ENCODE measurements around the gene EBF3. TPM values are rescaled to one million over a fixed set of nuclear protein-coding genes. Genes with fewer than 3 reads are reported as not detected.

Gene EBF3
- total and polyA plus RNA-seq, 4 experiments from 2014 or later, result not detected

DNA sequence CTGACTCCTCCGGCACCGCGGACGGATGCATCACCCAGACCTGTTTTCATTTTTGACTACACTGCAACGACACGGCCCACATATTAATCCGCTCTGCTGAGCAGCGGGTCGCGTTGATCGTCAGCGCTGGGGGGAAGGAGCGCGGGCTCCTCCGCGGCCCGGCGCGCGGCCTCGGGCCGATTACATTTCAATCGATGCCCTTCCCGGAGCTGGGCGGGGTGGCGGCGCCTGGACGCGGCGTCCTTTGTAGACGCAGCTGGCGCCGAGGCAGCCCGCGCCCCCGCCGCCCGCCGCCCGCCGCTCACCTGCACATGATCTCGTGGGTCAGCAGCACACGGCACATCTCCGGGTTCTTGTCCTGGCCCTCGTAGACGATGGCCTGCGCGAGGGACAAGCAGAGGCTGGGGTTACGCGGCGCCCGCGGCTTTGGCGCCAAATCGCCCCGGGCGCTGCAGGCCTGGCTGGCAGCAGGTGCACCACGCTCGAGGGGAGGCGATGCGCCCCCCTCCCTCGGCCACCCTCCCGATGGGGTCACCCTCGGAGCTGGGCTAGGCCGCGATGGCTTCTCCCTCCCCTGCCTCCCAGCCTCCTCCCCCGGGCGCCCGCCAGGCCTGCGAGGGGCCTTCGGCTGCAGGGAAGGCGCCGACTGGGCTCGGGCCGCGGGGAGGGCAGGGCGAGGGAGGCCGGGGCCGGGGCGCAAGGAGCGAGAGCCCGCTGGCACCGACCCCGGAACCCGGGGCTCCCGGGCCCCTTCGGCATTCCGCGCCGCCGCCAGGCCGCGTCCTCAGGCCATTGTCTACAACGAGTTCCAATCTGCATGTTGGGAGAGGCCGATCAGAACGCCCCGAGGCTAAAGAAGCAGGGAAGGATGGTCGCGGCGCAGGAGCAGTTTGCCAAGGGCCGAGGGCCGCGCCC is 5.2 kb downstream of the EBF3 start:
- no peak for DNase-seq
- intact Hi-C loops (cut with micrococcal nuclease), result no loop called here
- CTCF ChIA-PET (ENCODE audit: partially characterized antibody), result no interaction called here
- Histone ChIP-seq H3K36me3 (ENCODE audit: insufficient read depth, low read length) (no peaks in the 10 kb centered on the region), H3K27me3 (ENCODE audit: insufficient read depth, low read length) (peaks cover 49% of the 10 kb centered on the region), H3K27ac (ENCODE audit: low read depth, low read length) (no peak overlapping the region), H3K4me1 (ENCODE audit: insufficient read depth, low read length) (peaks cover 13% of the 10 kb centered on the region), H3K9me3 (ENCODE audit: control insufficient read depth in 1 of 2, low read length in 2 of 2) (no peaks in the 10 kb centered on the region), H3K4me3 (ENCODE audit: low read length in 2 of 2) (no peak overlapping the region)
- Mint-ChIP-seq H3K27ac (peak overlapping the region in 3 of 7 donors; percentile 29 to 80 (median 31)), H3K36me3 (no peaks in the 10 kb centered on the region), H3K4me1 (peaks cover 13 to 38% (median 25%) of the 10 kb centered on the region in 4 donors), H3K4me3 (peak overlapping the region; percentile 33 to 80 (median 72)), H3K9me3 (peaks cover 0 to 30% (median 14%) of the 10 kb centered on the region in 8 donors), H3K27me3 (peaks cover 54 to 60% of the 10 kb centered on the region in 2 donors)
- POLR2A ChIA-PET (ENCODE audit: partially characterized antibody), result no interaction called here

DNA sequence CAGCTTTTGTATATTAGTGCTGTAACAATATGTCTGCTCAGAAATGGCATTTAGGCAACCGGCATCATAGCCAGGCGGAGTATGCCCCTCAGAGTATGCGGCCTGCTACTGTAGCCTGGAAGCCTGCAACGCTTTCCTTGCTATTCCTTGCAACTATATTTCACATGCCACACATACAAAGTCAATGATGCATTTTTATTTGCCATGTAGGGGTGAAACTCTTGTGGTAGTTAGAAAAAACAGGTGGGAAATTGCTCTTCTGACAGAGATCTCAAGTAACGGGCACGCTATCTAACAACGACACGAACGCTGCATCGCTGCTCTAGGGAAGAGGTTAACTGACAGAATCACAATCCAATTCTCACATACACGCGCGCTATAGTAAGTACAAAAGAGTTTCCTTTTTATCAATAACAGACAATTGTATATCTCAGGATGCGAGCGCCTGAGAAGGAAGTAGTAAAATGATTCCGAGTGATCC is 5.9 kb downstream of the EBF3 start:
- H3K9me3 ChIP-seq (ENCODE audit: control insufficient read depth in 1 of 2, low read length in 2 of 2), result no peaks in the 10 kb centered on the region
- Mint-ChIP-seq H3K36me3 (no peaks in the 10 kb centered on the region), H3K4me3 (peak overlapping the region; percentile 33 to 80 (median 72)), H3K27me3 (peaks cover 54 to 60% of the 10 kb centered on the region in 2 donors), H3K4me1 (peaks cover 12 to 36% (median 23%) of the 10 kb centered on the region in 4 donors), H3K27ac (peak overlapping the region in 3 of 7 donors; percentile 29 to 80 (median 31)), H3K9me3 (peaks cover 0 to 30% (median 14%) of the 10 kb centered on the region in 8 donors)
- intact Hi-C loops (cut with micrococcal nuclease), result no loop called here
- peaks cover 48% of the 10 kb centered on the region for H3K27me3 ChIP-seq (ENCODE audit: insufficient read depth, low read length)
- CTCF ChIA-PET (ENCODE audit: partially characterized antibody), result no interaction called here
- no peak overlapping the region for H3K27ac ChIP-seq (ENCODE audit: low read depth, low read length)
- H3K4me1 ChIP-seq (ENCODE audit: insufficient read depth, low read length), result peaks cover 12% of the 10 kb centered on the region
- no peak overlapping the region for H3K4me3 ChIP-seq (ENCODE audit: low read length in 2 of 2)
- no peak for DNase-seq
- no peaks in the 10 kb centered on the region for H3K36me3 ChIP-seq (ENCODE audit: insufficient read depth, low read length)
- POLR2A ChIA-PET (ENCODE audit: partially characterized antibody), result no interaction called here

DNA sequence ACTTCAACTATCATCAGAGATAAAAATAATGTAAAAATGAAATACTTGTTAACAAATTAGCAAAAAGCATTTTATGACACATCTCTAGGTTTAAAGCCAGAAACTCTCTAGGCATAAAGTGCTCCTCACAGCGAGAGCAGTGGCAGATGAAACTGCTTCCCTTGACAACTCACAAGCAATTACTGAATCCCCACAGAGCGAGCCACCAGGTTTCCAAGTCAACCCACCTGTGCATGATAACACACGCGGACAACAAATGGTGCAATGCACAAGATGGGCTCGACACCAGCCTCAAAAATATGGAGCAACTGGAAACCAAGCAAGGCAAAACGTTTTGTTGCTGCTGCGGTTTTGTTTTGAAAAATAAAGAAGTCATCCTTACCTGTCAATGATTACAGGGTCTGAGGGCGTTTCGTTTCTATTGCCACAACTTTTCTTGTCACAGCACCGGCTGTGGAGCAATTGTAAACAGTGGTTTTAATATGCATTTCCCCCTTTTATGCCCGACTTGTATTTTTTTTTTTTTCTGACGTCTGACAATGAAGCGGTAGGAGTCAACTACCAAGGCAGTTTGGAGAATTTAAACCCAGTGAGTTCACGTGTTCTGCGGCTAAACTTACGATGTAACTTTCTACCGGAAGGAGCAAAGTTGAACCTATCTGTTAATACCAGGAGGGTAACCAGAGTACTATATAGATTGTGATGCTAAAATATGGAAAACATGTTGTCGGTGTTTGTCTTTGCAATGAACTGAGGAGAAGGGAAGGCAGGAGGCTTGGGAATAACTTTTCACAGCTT is 7.0 kb downstream of the EBF3 start:
- H3K27me3 ChIP-seq (ENCODE audit: insufficient read depth, low read length), result peaks cover 37% of the 10 kb centered on the region
- H3K36me3 ChIP-seq (ENCODE audit: insufficient read depth, low read length), result no peaks in the 10 kb centered on the region
- H3K27ac Mint-ChIP-seq, result peak overlapping the region in 1 of 7 donors; percentile 41
- no peak overlapping the region for H3K27ac ChIP-seq (ENCODE audit: low read depth, low read length)
- POLR2A ChIA-PET (ENCODE audit: partially characterized antibody), result no interaction called here
- H3K27me3 Mint-ChIP-seq, result peaks cover 51 to 57% of the 10 kb centered on the region in 2 donors
- H3K9me3 ChIP-seq (ENCODE audit: control insufficient read depth in 1 of 2, low read length in 2 of 2), result no peaks in the 10 kb centered on the region
- H3K36me3 Mint-ChIP-seq, result no peaks in the 10 kb centered on the region
- peaks cover 0 to 27% (median 11%) of the 10 kb centered on the region in 8 donors for H3K9me3 Mint-ChIP-seq
- H3K4me1 ChIP-seq (ENCODE audit: insufficient read depth, low read length), result peaks cover 1% of the 10 kb centered on the region
- H3K4me3 ChIP-seq (ENCODE audit: low read length in 2 of 2), result no peak overlapping the region
- CTCF ChIA-PET (ENCODE audit: partially characterized antibody), result no interaction called here
- H3K4me3 Mint-ChIP-seq, result no peak overlapping the region
- no peak for DNase-seq
- peaks cover 7 to 25% (median 15%) of the 10 kb centered on the region in 4 donors for H3K4me1 Mint-ChIP-seq
- intact Hi-C loops (cut with micrococcal nuclease), result no loop called here

DNA sequence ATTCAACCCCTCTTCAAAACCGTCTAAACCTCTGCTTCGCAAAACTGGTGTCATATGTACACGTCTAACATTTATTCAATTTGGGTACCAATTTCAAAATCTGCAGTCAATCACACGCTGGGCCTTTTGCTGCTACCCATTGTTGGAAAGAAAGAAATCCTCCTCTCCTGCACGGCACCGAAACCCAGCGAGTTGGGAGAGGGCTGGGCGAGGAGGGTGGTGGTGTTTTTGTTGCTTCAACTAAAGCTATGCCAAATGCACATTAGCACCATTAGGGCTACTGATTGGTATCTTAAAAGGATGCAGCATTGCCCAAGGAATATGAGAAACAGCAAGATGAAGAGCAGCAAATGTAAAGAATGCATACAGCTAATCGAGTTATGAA is 7.8 kb downstream of the EBF3 start:
- ChIA-PET POLR2A (ENCODE audit: partially characterized antibody) (no interaction called here), CTCF (ENCODE audit: partially characterized antibody) (no interaction called here)
- H3K9me3 ChIP-seq (ENCODE audit: control insufficient read depth in 1 of 2, low read length in 2 of 2), result no peaks in the 10 kb centered on the region
- no peak for DNase-seq
- Mint-ChIP-seq H3K9me3 (peaks cover 0 to 23% (median 8%) of the 10 kb centered on the region in 8 donors), H3K27ac (peak overlapping the region in 1 of 7 donors; percentile 19), H3K4me1 (peaks cover 6 to 17% (median 11%) of the 10 kb centered on the region in 4 donors), H3K4me3 (no peak overlapping the region), H3K27me3 (peaks cover 46 to 54% of the 10 kb centered on the region in 2 donors), H3K36me3 (no peaks in the 10 kb centered on the region)
- H3K4me3 ChIP-seq (ENCODE audit: low read length in 2 of 2), result no peak overlapping the region
- peaks cover 30% of the 10 kb centered on the region for H3K27me3 ChIP-seq (ENCODE audit: insufficient read depth, low read length)
- intact Hi-C loops (cut with micrococcal nuclease), result no loop called here
- H3K36me3 ChIP-seq (ENCODE audit: insufficient read depth, low read length), result no peaks in the 10 kb centered on the region
- no peaks in the 10 kb centered on the region for H3K4me1 ChIP-seq (ENCODE audit: insufficient read depth, low read length)
- H3K27ac ChIP-seq (ENCODE audit: low read depth, low read length), result no peak overlapping the region

DNA sequence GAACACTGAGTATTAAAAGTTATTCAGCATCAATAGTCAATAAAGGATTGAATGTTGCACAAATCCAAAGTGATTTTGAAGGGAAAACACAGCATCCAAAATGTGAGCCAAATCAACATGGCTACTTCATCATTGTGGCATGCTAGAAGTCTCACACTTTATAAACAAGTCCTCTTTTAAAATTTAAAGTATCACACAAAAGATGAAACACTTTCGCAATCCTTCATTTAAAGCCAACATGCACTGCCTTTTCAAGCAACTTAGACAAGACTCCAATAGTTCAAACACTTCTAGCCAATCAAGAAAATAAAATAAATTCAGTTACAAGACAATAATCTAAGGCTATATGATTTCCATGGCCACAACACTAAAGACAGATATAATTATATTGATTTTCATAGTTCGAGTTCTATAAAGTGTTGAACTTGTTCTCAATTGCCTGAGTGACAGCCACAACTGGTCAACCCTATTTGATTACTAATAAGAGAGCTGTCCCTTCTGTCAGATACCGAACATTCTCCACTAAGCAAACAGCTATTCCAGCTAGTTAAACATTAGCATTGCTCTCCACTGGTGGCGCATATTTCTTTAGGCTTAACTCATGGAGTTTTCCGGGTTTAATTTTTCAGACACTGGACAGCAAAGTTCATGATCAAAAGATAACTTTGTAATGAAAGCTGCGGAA is 8.3 kb downstream of the EBF3 start:
- Mint-ChIP-seq H3K9me3 (peaks cover 0 to 21% (median 8%) of the 10 kb centered on the region in 8 donors), H3K4me1 (peaks cover 6 to 15% (median 10%) of the 10 kb centered on the region in 4 donors), H3K4me3 (no peak overlapping the region), H3K27me3 (peaks cover 41 to 54% of the 10 kb centered on the region in 2 donors), H3K27ac (no peak overlapping the region), H3K36me3 (no peaks in the 10 kb centered on the region)
- no peak for DNase-seq
- no peak overlapping the region for H3K27ac ChIP-seq (ENCODE audit: low read depth, low read length)
- no peaks in the 10 kb centered on the region for H3K36me3 ChIP-seq (ENCODE audit: insufficient read depth, low read length)
- ChIA-PET POLR2A (ENCODE audit: partially characterized antibody) (no interaction called here), CTCF (ENCODE audit: partially characterized antibody) (no interaction called here)
- H3K9me3 ChIP-seq (ENCODE audit: control insufficient read depth in 1 of 2, low read length in 2 of 2), result no peaks in the 10 kb centered on the region
- peaks cover 24% of the 10 kb centered on the region for H3K27me3 ChIP-seq (ENCODE audit: insufficient read depth, low read length)
- H3K4me1 ChIP-seq (ENCODE audit: insufficient read depth, low read length), result no peaks in the 10 kb centered on the region
- H3K4me3 ChIP-seq (ENCODE audit: low read length in 2 of 2), result no peak overlapping the region
- intact Hi-C loops (cut with micrococcal nuclease), result no loop called here

DNA sequence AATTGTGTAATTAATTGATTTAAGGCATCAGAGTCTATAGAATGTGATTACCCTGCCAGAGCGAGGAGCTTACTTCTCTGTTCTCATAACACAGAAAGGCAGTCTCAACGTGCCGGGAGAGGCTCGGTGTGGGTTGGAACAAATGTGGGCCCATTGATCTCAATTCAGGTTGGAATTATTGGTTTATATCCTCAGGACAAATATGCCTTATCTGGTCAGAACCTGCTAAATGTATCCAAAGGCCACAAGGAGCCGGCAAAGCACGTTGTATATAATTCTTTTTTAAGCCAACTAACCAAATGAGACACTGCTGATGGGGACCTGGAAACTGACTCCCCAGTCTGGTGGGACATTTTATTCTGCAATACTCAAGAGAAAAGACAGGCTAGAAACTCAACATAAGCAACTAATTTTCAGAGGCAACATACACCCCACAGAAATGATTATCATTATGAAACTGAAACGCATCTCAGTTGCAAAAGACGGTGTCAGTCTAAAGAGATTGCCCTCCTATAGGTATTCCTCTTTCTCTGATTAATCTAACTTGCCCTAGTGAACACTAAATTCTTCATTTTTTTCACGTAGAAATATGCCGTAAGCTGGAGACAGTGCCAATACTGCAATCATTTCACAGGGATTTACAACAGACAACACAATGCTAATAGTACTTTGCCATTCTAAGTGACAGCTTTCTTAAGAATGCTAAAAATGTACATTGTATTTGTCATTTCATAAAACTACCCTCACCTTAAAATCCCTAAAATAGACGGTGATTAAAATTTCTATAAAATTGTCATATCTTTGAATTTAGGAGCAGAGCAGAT is 9.4 kb downstream of the EBF3 start:
- H3K9me3 ChIP-seq (ENCODE audit: control insufficient read depth in 1 of 2, low read length in 2 of 2), result no peaks in the 10 kb centered on the region
- Mint-ChIP-seq H3K27ac (peak overlapping the region in 1 of 7 donors; percentile 11), H3K4me1 (peaks cover 5 to 7% (median 6%) of the 10 kb centered on the region in 4 donors), H3K36me3 (no peaks in the 10 kb centered on the region), H3K9me3 (peaks cover 0 to 16% (median 5%) of the 10 kb centered on the region in 8 donors), H3K27me3 (peaks cover 34 to 51% of the 10 kb centered on the region in 2 donors), H3K4me3 (no peak overlapping the region)
- H3K4me3 ChIP-seq (ENCODE audit: low read length in 2 of 2), result no peak overlapping the region
- H3K27ac ChIP-seq (ENCODE audit: low read depth, low read length), result no peak overlapping the region
- CTCF ChIA-PET (ENCODE audit: partially characterized antibody), result no interaction called here
- DNase-seq, result no peak
- intact Hi-C loops (cut with micrococcal nuclease), result no loop called here
- H3K36me3 ChIP-seq (ENCODE audit: insufficient read depth, low read length), result no peaks in the 10 kb centered on the region
- peaks cover 19% of the 10 kb centered on the region for H3K27me3 ChIP-seq (ENCODE audit: insufficient read depth, low read length)
- H3K4me1 ChIP-seq (ENCODE audit: insufficient read depth, low read length), result no peaks in the 10 kb centered on the region
- POLR2A ChIA-PET (ENCODE audit: partially characterized antibody), result no interaction called here
